Activated CD8-positive, alpha-beta memory T cell treated with anti-CD3 and anti-CD28 coated beads for 1 hour (primary cell): Measurements from ENCODE around the gene THSD4.

ENCODE experiments used
- DNase-seq, 2 donors: peaks; one replicate each; pipeline ENCODE4 v3.0.0-alpha.2; 2020; ENCODE audit warnings: low read depth in 1 of 2; ENCODE audit errors: extremely low read depth in 1 of 2

THSD4 gene

DNA sequence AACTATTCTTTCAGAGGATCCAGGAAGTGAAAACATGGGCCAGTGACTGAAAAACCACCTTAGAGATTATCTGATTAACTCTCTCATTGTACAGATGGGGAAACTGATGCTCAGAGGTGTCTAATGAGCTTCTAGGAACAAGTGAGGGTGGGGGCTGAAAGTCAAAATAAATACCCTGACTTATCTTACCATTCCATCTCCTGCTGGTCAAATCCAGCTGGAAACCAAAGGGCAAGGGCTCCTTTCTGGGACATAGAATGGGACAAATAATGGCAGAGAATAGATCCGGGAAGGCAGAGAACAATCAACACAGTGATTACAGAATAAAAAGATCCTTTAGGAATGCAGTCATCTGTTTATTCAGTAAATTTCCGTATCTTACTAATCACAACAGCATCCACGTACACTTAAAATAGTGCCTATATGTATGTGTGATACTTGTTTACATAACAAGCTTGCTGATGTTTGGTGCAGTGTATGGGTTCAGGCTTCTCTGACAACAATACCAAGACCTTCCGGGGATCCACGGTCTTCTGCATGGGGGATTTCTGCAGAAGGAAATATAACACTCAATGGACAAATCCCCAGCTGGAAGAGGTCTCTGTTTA lies 173.2 kb downstream of the THSD4 start:
- DNase-seq = no peak

DNA sequence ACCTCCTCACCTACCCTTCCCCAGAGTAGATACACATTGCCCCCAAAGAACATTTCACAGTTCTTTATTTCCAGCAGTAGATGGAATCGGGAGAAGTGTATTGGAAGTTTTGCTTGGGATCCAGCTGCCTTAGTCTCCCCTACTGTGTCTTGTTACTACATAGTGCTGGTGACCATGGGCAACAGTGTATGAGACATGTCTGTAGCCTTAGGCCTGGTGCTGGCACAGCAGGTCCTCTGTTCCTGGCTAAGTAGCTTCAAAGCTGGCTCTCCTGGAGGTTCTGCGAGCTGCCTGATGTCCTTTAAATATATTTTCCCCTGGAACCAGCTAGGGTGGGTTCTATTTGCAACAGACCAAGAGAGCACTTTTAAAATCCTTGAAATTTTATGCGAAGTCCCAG lies 174.7 kb downstream of the THSD4 start:
- no peak for DNase-seq

DNA sequence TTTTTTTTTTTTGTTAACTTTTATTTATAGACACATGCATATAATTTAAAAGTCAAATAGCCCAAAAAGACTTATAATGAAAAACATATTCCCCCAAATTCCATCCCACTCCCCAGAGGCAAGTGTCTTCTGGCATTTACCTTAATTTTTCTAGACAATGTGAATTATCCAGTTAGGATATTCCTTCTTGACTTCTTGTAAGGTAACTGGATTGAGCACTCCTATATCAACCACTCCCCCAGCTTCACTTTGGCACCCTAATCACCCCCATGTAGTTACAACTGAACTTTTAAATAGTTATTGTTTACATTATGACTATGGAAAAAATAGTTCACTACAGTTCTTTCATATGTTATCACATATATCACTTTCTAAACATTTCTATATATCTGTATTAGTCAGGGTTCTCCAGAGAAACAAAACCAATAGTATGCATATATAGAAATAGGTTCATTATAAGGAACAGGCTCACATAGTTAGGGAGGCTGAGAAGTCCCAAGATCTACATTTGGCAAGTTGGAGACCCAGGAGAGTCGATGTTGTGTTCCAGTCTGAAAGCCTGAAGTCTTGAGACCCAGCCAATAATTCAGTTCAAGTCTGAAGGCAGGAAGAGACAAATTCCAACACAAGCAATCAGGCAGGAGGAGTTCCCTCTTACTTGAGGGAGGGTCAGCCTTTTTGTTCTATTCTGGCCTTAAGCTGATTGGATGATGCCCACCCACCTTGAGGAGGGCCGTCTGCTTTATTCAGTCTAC lies 175.8 kb downstream of the THSD4 start:
- no peak for DNase-seq

DNA sequence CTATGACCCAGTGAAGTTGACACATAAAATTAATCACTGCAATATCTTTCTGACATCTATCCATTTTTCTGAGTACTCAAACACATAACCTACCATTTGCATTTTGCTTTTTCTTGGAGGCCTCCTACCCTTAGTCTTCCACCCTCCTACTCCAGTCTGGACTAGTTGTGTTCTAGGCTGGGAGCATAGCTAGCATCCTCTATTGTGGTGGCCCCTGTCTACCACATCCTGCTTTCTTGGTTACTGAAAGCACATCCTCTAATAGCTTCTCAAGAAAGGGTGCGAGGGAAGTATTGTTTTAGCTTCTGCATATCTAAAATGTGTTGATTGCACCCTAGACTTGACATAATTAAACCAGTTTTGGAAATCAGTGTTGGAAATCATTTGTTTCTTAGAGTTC lies 176.5 kb downstream of the THSD4 start:
- no peak for DNase-seq

DNA sequence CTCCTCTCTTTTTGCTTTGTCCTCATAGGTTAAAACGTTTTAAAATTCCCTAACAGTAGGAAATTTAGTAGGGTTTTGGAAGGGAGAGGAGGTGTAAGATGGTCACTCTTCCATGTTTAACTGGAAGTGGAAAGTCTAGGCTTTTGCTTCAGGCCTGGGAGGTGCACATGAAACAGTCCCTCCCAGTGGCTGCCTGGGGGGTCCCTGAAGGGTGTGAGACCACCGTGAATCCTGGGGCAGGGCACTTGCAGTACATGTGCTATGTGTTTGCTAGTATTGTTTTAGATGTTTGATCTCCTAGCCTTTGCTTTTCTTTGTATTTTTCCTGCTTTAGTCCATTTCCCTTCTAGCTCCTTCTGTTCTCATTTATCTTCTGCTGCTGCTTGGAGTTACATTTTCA lies 178.5 kb downstream of the THSD4 start:
- DNase-seq = no peak

DNA sequence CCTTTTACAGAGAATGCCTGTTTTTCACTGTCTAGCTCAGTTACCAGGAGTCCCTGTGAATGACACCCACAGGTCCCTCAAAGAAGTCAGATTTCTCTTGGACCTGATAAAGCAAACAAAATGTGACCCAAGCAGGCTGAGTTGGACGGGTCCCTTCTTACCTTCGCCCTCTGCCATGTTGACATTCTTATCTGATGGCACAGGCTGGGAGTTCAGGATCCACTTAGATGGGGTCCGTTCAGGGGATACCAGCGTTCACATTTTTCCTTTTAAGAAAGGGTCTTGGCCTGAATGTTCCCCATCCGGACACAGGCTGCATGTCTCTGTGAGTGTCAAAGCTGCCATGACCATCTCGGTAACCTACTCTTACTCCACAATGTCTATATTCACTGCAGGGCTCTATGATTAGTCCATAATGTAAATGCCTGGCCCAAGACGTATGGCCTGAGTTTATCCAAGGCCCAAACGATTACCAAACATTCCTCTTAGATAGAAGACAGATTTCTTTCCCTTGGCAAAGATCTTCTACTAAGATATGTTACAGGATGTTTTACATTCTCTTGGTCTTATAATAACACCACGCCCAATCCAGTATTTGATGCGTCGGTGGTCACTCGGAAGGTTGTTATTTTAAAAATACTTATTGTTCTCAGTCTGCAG lies 179.1 kb downstream of the THSD4 start:
- DNase-seq = no peak

DNA sequence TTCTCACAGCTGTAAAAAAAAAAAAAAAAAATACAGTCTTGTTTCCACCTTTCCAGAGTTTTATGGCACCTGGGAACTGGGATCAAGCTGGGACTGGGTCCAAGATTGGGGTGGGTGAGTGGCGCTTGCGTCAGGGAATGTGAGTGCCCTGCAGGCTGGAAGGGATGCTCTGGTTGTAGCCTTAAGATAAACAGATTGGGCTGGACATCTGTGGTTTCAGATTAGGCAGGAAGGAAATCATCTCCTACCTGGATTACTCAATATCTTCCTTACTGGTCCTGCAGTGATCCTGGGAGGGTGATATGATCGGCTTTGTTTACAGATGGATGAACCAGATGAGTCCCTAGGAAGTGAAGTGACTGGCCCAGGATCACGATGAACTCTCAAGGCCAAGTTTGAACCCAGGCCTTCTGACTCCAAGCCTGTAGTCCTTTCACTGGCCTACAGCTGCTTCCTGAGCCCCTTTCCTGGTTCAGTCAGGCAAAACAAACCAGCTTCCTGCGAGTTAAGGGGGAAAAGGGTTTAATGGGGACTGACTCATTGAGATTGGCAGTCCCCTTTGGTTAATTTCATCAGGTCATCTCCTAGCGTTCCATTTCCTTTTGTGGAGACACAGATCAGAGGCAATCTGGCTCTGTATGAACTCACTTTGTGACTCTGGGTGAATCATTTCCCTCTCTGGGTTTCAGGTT lies 179.8 kb downstream of the THSD4 start:
- DNase-seq = no peak

DNA sequence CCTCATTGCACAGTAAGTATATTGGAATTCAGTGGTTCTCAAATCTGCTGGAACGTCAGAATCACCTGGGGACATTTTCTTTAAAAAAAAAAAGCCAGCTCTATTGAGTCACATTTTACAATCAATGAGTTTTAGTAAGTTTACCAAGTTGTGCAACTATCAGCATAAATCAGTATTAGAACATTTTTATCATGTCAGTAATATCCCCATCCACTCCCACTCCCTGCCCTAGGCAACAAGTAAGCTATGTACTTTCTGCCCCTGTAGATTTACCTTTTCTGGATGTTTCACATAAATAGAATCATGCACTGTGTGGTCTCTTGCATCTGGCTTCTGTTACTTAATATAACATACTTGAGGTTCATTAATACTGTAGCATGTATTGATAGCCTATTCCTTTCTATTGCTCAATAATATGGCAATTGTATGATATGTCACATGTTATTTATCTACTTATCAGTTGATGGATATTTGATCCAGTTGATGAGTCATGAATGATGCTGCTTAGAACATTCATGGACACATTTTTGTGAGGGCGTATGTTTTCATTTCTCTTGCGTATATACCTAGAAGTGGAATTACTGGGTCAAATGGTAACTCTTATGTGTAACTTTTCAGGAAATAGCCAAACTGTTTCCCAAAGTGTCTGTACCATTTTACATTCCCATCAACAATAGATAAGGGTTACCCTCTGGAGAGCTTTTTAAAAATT lies 180.5 kb downstream of the THSD4 start:
- DNase-seq = no peak

DNA sequence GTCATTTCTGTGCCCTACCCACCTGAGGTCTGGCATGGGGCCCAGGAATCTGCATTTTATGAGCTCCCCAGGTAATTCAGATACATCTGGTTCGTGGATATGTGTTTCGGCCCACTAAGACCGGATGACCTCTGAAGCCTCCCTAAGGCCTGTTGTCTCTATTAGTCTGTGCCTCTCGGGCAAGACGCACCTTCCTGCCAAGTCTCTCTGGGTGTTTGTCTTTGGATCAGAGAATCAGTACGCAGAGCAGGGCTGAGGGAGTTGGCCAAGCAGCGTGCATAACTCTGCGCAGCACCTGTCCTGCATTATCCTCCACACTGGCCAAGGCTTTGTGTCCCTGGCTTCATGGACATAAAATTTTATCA lies 181.0 kb downstream of the THSD4 start:
- DNase-seq = no peak

DNA sequence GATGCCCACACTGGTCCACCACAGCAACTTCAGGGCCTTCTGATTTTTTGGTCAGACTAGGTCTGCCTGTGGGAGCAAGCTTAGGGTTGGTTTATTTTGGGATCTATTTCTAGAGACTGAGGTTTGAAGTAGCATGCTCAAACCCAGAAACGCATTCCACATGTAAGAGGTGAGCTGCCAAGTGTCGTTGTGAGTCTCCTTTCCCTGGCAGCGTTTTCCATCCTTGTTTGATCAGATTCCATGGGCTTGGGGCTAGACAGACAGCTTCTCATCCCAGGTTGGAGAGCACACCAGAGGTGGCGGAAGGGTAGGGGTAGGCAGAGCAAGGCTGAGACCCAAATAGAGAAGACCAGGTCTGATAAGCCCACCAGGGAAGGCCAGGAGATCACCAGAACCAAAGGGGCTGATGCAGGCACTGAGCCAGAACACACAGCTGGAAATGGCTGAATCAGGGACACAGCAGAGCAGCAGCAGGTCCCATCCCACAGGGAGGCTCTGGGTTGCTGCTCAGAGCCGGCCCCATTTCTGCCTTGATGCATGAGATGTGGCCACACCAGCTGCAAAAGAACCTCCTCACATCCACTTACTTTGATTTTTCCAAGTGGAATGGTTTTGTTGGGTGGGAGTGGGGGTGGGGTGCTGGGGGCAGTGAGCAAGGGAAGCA lies 186.8 kb downstream of the THSD4 start:
- no peak for DNase-seq

DNA sequence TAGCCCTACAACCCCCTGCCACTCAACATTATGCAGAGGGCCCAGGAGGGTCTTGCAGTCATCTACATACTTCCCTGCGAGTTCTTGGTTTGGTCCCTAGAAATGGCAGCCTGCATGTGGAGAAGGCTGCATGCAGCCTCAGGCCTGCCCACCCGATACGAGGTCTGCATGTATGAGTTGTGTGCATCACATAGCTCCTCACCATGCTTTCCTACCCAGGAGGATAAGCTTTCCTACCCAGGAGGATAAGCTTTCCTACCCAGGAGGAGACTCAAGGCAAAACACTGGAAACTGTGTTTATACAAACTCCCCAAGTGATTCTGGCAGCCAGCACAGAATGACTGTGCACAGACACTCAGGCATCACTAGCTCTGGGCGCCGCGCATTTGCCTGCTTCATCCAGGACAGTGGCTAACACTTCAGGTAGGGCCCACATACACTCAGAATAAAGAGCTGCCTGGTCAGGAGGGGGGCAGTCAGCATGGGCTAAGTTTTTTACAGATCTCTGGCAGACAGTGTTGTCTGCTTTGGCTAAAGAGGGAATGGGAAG lies 187.7 kb downstream of the THSD4 start:
- DNase-seq = no peak

DNA sequence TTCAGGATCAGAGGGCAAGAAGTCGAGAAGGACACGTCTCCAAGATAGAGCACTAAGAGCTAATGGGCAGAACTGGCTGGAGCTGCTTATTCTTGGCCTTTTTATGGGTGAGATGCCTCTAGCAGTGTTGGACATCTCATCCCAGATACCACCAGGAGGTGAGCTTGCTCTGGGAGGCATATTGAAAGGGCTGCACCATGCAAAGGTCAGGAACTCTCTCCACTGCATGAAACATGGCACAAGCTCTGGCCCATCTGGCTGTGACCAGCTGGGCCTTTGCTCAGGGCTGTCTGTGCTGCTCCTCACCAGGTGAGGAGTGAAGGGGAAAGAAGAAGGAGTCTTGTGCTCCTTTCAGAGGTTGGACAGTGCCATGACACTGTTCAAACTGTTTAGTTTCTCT lies 188.7 kb downstream of the THSD4 start:
- DNase-seq = no peak

DNA sequence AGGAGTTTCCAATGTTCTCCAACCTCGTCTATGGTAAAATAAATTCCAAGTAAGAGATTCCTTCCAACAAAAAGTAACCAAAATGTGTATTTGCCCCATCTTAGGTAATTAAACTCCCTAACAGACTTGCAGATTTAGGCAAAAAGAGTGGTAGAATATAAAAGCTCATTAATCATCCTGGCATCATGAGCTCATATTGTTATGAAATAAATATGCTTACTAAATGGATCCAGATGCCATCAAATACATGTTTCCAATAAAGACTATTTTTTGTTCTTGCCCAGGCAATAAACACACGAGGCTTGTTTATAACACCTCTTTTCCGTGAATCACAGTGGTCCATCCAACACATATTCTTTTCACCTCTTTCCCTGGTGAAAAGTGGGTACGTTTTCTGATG lies 189.4 kb downstream of the THSD4 start:
- no peak for DNase-seq

DNA sequence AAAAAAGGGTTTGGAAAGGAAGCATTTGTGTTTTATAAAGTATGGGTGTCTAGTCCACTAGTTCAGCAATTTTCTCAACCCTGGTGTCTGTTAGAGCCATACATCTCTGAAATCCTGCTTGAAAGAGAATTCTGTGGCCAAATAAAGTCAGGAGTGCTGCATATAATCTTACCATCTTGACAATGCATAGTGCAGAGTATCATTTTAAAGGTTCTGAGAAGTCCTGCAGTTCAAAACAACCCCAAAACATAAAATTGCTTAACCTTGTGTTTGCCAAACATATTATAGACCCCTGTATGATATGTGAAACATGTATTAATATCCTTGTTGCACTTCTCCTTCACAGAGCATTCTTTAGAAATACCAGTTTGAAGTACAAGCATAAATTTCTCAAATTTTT lies 191.3 kb downstream of the THSD4 start:
- no peak for DNase-seq

DNA sequence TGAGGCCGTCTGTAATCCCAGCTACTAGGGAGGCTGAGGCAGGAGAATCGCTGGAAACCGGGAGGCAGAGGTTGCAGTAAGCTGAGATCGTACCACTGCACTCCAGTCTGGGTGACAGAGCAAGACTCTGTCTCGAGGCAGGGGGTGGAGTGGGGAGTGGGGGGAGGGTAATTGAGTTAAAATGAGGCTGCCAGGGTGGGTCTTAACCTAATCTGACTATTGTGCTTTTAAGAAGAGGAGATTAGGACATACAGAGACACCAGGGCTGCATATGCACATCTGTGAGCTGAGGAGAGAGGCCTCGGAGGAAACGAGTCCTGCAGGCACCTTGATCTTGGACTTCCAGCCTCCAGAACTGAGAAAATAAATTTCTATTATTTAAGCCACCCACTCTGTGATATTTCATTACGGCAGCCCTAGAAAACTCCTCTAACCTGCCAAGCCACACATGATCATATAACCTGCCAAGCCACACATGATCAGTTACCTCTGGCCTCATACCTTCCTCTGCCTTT lies 197.0 kb downstream of the THSD4 start:
- no peak for DNase-seq

DNA sequence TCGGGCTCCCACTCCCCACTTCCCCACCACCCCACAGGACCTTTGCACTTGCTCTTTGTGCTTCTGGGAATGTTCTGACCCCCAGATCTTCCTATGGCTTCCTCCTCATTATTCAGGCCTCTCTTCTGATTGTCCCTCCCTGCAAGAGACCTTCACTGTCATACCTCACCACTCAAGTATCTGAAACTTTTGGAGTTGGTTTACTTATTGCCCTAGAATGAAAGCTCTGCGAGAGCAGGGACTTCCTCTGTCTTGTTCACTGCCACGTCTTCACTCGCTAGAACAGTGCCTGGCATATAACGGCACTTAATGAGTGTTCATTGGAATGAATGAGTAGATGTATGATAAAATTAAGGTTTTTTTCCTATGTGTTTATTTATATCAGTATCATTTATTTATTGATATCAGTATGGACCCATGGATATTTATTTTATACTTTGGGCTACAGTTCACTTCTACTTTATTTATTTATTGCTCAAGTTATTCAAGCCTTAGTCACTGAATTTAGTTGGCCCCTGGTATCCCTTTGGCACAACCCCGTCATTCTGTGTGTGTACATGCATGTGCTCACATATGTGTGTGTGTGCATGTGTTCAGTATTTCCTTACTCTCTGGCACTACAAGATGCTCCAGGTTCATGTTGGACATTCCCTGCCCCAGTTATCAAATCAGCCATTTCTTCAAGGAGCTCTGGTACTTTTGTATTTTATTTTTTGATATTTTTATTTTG lies 197.6 kb downstream of the THSD4 start:
- no peak for DNase-seq

DNA sequence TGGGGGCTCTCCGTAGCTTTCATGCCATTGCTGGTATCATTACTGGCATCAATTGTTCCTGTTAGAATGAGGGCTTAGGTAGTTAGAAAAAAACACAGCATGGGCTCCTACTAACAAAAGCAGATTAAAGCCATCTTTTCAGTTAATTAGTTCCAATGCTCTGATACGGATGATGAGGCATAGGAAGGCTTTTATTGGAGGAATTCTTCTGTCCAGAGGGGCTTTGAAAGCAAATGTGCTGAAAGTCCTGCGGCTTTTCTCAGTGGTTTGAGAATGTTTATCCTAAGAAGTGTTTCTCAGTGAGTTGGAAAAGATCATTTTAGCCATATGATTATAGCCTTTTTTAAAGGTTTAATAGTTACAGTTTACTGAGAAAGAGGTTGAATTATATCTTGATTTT lies 198.5 kb downstream of the THSD4 start:
- no peak for DNase-seq

DNA sequence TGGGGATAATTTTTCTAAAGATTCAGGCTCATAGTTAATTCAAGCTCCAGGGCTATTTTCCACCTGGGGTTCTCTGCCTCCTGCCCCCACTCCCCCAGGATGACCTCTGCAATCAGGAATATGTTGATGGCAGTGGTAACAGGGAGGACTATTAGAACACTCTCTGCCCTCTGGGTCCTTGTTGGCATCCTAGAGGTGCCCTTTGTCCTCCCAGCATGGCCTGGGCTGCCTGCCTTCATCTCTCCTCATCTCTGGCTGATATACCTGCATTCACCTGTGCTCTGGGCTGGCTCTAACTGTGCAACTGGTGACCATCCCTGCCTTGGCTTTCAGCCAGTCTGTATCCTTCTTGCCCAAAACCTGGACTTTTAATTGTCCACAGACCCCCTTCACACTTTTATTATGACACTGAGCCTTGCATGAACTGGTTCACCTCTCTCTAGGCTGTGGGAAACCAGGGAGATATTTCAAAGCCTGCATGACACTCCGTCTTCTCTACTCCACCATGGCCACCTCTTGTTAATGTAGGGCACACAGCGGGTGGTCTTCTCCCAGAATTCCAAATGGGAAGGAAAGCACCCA lies 199.8 kb downstream of the THSD4 start:
- DNase-seq = no peak

DNA sequence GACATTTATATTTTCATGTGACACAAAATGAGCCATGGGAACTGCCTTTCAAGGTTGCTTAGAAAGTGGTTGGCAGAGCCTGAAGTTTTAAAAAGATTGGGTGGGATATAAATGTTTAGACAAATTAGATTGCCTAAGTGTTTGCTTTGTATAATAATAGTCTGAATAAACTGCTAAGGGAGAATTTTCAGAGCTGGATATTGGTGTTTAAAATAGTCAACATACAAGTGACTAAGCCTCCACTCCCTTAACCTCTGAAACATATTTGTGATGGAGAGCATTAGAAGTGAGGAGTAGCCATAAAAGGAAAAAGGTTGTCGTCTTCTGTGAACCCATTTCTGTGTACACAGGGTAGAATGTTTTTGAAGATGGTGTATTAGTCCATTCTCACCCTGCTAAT lies 201.6 kb downstream of the THSD4 start:
- no peak for DNase-seq
